Stimulated activated CD4-positive, alpha-beta T cell treated with anti-CD3 and anti-CD28 coated beads, Interleukin-15, amount 100 ng/mL, for 1 hour (primary cell): ENCODE data around the gene ERVMER34-1.

ENCODE experiments used
- DNase-seq, 2 donors: peaks; one replicate each; pipeline ENCODE4 v3.0.0-alpha.2; 2020; ENCODE audit warnings: low read depth in 1 of 2, low spot score in 1 of 2

Gene ERVMER34-1

GRCh38 chr4:52750819-52751486 lies at the start of gene ERVMER34-1:
ERVMER34-1 (minus strand) TSS chr4:52751425; CDS start chr4:52745520, 5,905 bp downstream.
- no peak for DNase-seq

GRCh38 chr4:52799813-52800212 lies 48.6 kb upstream of the ERVMER34-1 start:
- DNase-seq: no peak

GRCh38 chr4:52795533-52795932 lies 44.3 kb upstream of the ERVMER34-1 start:
- no peak for DNase-seq

GRCh38 chr4:52791936-52792335 lies 40.7 kb upstream of the ERVMER34-1 start:
- no peak for DNase-seq

GRCh38 chr4:52789774-52790173 lies 38.5 kb upstream of the ERVMER34-1 start:
- no peak for DNase-seq

GRCh38 chr4:52788806-52789205 lies 37.6 kb upstream of the ERVMER34-1 start:
- DNase-seq: no peak

- no peak for DNase-seq
Observed at GRCh38 chr4:52783069-52783468, 31.8 kb upstream of the ERVMER34-1 start.

- DNase-seq: no peak
Observed at GRCh38 chr4:52780617-52781354, 29.6 kb upstream of the ERVMER34-1 start.

GRCh38 chr4:52780206-52780605 lies 29.0 kb upstream of the ERVMER34-1 start:
- DNase-seq: no peak

GRCh38 chr4:52760256-52760655 lies 9.0 kb upstream of the ERVMER34-1 start:
- DNase-seq: no peak

- DNase-seq: no peak
Observed at GRCh38 chr4:52755426-52755825, 4.2 kb upstream of the ERVMER34-1 start.

GRCh38 chr4:52752936-52753335 lies 1.7 kb upstream of the ERVMER34-1 start:
- no peak for DNase-seq

GRCh38 chr4:52751487-52751911 lies 274 bp upstream of the ERVMER34-1 start:
- no peak for DNase-seq

GRCh38 chr4:52750213-52750612 lies 1.0 kb downstream of the ERVMER34-1 start:
- no peak for DNase-seq

- no peak for DNase-seq
Observed at GRCh38 chr4:52748432-52748831, 2.8 kb downstream of the ERVMER34-1 start.

- no peak for DNase-seq
Observed at GRCh38 chr4:52744588-52744987, 6.6 kb downstream of the ERVMER34-1 start.

- no peak for DNase-seq
Observed at GRCh38 chr4:52743444-52744019, 7.7 kb downstream of the ERVMER34-1 start.

GRCh38 chr4:52729586-52729985 lies 21.6 kb downstream of the ERVMER34-1 start:
- no peak for DNase-seq

GRCh38 chr4:52728691-52729240 lies 22.5 kb downstream of the ERVMER34-1 start:
- DNase-seq: no peak

- no peak for DNase-seq
Observed at GRCh38 chr4:52726826-52727580, 24.2 kb downstream of the ERVMER34-1 start.
